NOMO-1 treated with dmso at 0.1 percent for 144 hours (cell line): ENCODE results near the gene MCM7.
"Not testable (repeated sequence)": the region's sequence is repeated elsewhere in the genome, so short reads cannot be mapped to it uniquely, and the experiment has no call there.

Experiments used
- DNase-seq: peaks from one replicate; lab custom pipeline; 2025; ENCODE audit not compliant: unreplicated experiment; lab: John Stamatoyannopoulos, UW

Gene MCM7

DNA sequence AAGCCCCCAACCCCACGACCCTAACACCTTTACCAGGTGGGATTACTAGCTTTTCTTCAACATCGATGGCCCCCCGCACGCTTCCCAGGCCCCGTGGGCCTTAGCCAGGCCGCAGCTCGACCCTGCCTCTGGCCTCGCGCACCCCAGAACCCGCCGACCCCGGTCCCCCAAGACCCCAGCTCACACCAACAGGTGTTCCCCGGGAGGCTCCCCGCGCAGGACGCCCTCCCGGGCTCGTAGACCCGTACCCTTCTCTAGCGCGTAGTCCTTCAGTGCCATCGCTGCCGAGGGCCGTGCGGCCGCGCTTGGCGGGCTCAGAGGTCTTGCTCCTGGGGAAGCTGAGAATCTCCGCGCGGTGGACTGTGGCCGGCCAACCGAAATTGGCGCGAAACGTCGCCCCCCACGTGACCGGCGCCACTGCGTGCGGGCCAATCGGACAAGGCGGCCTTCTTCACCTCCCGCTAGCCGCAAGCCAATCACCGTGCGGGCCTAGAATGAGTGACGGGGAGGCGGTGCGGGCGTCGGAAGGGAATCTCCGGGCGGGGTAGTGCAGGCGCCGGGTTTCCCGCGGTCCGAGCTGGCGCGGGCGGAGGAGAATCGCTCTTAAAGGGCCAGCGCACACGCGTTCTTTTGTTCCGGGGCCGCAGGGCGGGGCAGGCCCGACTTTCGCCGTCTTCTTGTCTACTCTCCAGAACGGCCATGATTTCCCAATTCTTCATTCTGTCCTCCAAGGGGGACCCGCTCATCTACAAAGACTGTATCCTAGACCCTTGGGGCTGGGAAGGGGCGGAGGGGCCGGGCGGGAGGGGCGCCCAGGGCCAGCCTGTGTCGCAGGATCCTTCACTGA, at the start of gene MCM7, which contains the start of gene AP4M1:
TSS of gene MCM7 (minus strand) at position 382 of the 847 bp plus-strand sequence. CDS start at position 279, 103 bp downstream.
TSS of gene AP4M1 (plus strand) at position 628 of the 847 bp plus-strand sequence. CDS start at position 700, 72 bp downstream.
- DNase-seq = peak; percentile 100

DNA sequence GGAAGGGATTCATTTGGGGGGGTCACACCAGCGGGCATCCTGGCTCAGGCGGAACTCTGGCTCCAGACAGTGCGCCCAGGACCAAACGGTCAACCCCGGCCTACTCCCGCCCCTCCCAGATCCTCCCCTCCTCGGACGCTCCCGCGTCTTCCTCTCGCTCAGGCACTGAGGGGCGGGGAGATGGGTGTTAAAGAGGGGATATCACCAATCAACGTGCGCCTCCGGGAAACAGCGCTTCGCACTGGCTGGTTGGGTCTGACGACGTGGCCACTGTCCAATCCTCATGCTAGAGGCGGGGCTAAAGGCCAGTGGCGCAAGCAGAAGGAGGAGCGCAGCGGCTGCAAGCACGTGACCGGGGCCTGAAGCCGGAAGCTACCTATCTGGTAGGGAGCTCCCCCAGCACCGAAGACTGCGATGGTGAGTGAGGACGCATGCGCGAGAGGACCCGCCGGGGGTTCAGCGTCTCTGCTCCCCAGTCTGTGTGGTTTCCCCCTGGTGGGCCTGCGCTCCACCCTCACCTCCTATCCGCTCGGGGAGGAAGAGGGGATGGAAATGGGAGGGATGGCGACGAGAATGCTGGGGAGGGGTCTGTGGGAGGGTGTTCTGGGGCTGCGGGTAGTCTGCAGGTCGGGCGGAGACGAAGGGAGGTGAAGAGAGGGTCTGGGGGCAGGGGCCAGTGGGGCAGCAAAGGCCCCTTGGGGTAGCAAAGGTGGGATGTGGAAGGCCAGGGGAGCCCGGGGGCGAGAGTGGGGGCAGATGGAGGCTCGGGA, 47.5 kb upstream of the MCM7 start, which contains the start of gene LAMTOR4:
TSS of gene LAMTOR4 (plus strand) at position 360 of the 770 bp plus-strand sequence. CDS start at position 415, 55 bp downstream.
- peak; percentile 100 for DNase-seq

DNA sequence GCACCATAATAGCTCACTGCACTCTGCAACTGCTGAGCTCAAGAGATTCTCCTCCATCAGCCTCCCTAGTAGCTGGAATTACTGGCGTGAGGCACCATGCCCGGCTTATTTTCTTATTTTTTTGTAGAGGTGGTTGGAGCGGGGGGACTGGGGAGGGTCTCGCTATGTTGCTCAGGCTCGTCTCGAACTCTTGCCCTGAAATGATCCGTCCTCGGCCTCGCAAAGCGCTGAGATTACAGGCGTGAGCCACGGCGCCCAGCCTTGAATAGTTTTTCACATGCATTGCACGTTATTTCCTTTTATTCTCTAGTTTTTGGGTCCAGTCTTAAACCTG, 47.0 kb upstream of the MCM7 start:
- DNase-seq = no peak

DNA sequence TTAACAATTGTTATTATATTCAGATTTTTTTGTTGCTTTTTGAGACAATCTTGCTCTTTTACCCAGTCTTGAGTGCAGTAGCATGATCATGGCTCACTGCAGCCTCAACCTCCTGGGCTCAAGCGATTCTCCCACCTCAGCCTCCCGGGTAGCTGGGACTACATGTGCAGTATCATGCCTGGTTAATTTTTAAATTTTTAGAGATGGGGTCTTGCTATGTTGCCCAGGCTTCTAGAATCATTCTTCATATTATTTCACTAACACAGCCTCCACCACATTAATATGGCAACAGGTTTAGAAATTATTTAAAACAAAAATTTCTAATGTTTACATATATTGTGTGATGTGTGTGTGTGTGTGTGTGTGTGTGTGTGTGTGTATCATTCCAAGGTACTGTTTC, 46.1 kb upstream of the MCM7 start:
- no peak for DNase-seq

- DNase-seq = not testable (repeated sequence)
Measured at GRCh38 chr7:100146350-100146749, 45.2 kb upstream of the MCM7 start.

- no peak for DNase-seq
Measured at GRCh38 chr7:100142461-100142860, 41.3 kb upstream of the MCM7 start.

GRCh38 chr7:100141555-100141949, 40.4 kb upstream of the MCM7 start:
- DNase-seq = peak; percentile 75

GRCh38 chr7:100137851-100138760, 36.9 kb upstream of the MCM7 start:
- no peak for DNase-seq

- peak; percentile 74 for DNase-seq
Measured at GRCh38 chr7:100132697-100133151, 31.5 kb upstream of the MCM7 start.

- DNase-seq = no peak
Measured at GRCh38 chr7:100132126-100132525, 30.9 kb upstream of the MCM7 start.

- DNase-seq = peak; percentile 73
Measured at GRCh38 chr7:100130608-100131453, 29.6 kb upstream of the MCM7 start.

GRCh38 chr7:100130220-100130607, 29.0 kb upstream of the MCM7 start:
- DNase-seq = not testable (repeated sequence)

GRCh38 chr7:100128637-100128963, 27.4 kb upstream of the MCM7 start:
- no peak for DNase-seq

- peak; percentile 21 for DNase-seq
Measured at GRCh38 chr7:100127866-100128636, 26.9 kb upstream of the MCM7 start.

GRCh38 chr7:100126931-100127865, 26.0 kb upstream of the MCM7 start, which contains the start of gene MBLAC1:
Gene MBLAC1 (plus strand): TSS chr7:100126967. CDS start chr7:100127396, 429 bp downstream.
- DNase-seq = peak; percentile 92

- no peak for DNase-seq
Measured at GRCh38 chr7:100126239-100126930, 25.2 kb upstream of the MCM7 start.
